GM10266 (cell line): ENCODE results near the gene CMTM6.

Experiments
- DNase-seq: peaks from one replicate; pipeline ENCODE4 v3.0.0; 2012; ENCODE audit errors: extremely low spot score
- CTCF ChIP-seq: IDR thresholded peaks from 2 replicates; pipeline ENCODE4 v1.5.1; 2012; ENCODE audit warnings: mild to moderate bottlenecking, low read depth; ENCODE audit not compliant: control insufficient read depth, insufficient read depth; ENCODE audit errors: missing control alignments

Gene CMTM6

GRCh38 chr3:32431481-32431880 is 71.2 kb downstream of the CMTM6 start:
- TF ChIP-seq CTCF = no peak
- DNase-seq = no peak
